Measurements from ENCODE around the gene ANKRD12. TPM values are rescaled to one million over a fixed set of nuclear protein-coding genes. Genes with fewer than 3 reads are reported as not detected.
A peak's percentile ranks its signal among the peaks of the same experiment; 100 is the strongest.

Gene ANKRD12
- total RNA-seq, 2 experiments from 2014 or later, result 57.5 to 96.0 TPM

DNA sequence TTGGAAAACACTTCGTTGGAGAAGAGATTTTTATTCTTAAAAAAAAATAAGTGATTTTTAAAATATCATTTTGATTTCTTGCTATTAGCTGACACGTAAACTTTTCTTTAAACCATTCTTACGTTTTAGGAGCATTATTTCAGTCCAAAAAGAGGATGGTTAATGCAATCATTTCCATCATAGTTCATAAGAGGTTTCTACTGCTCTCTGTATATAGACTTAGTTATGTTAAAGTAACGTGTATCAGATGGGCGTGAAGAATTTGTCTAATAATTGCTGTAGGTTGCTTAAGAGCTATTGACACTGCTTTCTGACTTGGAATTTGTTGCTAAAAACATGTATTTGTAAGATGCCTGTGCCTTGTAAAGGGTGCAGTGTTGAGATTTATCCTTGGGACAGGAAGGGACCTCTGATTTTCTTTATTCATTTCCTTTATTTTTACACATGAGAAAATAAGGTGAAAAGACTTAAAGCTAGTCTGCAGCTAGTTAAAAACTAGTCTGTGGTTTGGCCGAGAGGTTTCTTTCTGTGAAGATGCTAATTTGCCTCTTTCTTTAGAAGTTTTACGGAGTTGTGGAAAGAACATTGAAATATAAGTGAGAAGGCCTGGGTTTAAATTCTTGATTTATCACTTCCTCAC, 2.9 kb downstream of the ANKRD12 start:
- Mint-ChIP-seq H3K27ac (peak overlapping the region; percentile 92), H3K4me3 (peak overlapping the region; percentile 86), H3K27me3 (no peaks in the 10 kb centered on the region), H3K9me3 (ENCODE audit: low read depth) (no peaks in the 10 kb centered on the region), H3K36me3 (ENCODE audit: low read depth) (peaks cover 43% of the 10 kb centered on the region), H3K4me1 (peaks cover 64% of the 10 kb centered on the region)
- DNase-seq (no peak), ATAC-seq (no peak)
- intact Hi-C loops (cut with DNase I, micrococcal nuclease), result loop anchor here (5.0 to 10.0 kb wide), 6 partner anchors 198 to 532 kb away; partner anchors contain the start of genes MTCL1 (in 1 of the 2), RAB12 (in 1 of the 2) and RALBP1 (in 1 of the 2)
- CTCF ChIA-PET, result interaction anchor here (1.2 to 3.1 kb wide), 5 partner anchors 8 to 66 kb away, joined by 5 to 15 read pairs (median 10); no protein-coding TSS in a partner anchor
- POLR2A ChIA-PET, result interaction anchor here (0.6 to 5.2 kb wide), 7 partner anchors 17 to 71 kb away, joined by 3 to 30 read pairs (median 6); no protein-coding TSS in a partner anchor

GRCh38 chr18:9140381-9140780, 3.8 kb downstream of the ANKRD12 start:
- H3K4me3 Mint-ChIP-seq, result peak overlapping the region; percentile 86
- DNase-seq (no peak), ATAC-seq (no peak)
- intact Hi-C loops (cut with DNase I, micrococcal nuclease), result loop anchor here in 1 of 2 experiments (10.0 kb wide), 3 partner anchors 334 to 436 kb away; partner anchors contain the start of genes MTCL1 and RALBP1
- ChIA-PET POLR2A (interaction anchor here (0.6 to 2.2 kb wide), 3 partner anchors 16 to 62 kb away, joined by 3 to 9 read pairs (median 6); no protein-coding TSS in a partner anchor), CTCF (interaction anchor here (1.5 to 3.1 kb wide), 3 partner anchors 11 to 57 kb away, joined by 5 to 12 read pairs (median 10); no protein-coding TSS in a partner anchor)
- H3K27ac Mint-ChIP-seq, result peak overlapping the region; percentile 92
- H3K36me3 Mint-ChIP-seq (ENCODE audit: low read depth), result peaks cover 39% of the 10 kb centered on the region
- no peaks in the 10 kb centered on the region for H3K9me3 Mint-ChIP-seq (ENCODE audit: low read depth)
- H3K4me1 Mint-ChIP-seq, result peaks cover 65% of the 10 kb centered on the region
- H3K27me3 Mint-ChIP-seq, result no peaks in the 10 kb centered on the region

GRCh38 chr18:9140984-9141383, 4.4 kb downstream of the ANKRD12 start:
- ATAC-seq (no peak), DNase-seq (no peak)
- peaks cover 34% of the 10 kb centered on the region for H3K36me3 Mint-ChIP-seq (ENCODE audit: low read depth)
- H3K4me1 Mint-ChIP-seq, result peaks cover 66% of the 10 kb centered on the region
- POLR2A ChIA-PET, result interaction anchor here (0.7 to 1.2 kb wide), 3 partner anchors 15 to 67 kb away, joined by 4 to 6 read pairs (median 5); no protein-coding TSS in a partner anchor
- no peaks in the 10 kb centered on the region for H3K27me3 Mint-ChIP-seq
- H3K9me3 Mint-ChIP-seq (ENCODE audit: low read depth), result no peaks in the 10 kb centered on the region
- CTCF ChIA-PET, result interaction anchor here (1.0 to 3.1 kb wide), 6 partner anchors 10 to 67 kb away, joined by 3 to 12 read pairs (median 4); no protein-coding TSS in a partner anchor
- peak overlapping the region; percentile 92 for H3K27ac Mint-ChIP-seq
- H3K4me3 Mint-ChIP-seq, result peak overlapping the region; percentile 86
- intact Hi-C loops (cut with DNase I, micrococcal nuclease), result loop anchor here in 1 of 2 experiments (10.0 kb wide), 3 partner anchors 334 to 436 kb away; partner anchors contain the start of genes MTCL1 and RALBP1

GRCh38 chr18:9146224-9146623, 9.6 kb downstream of the ANKRD12 start:
- H3K27me3 Mint-ChIP-seq, result no peaks in the 10 kb centered on the region
- ATAC-seq (no peak), DNase-seq (no peak)
- intact Hi-C loops (cut with DNase I, micrococcal nuclease), result loop anchor here in 1 of 2 experiments (10.0 kb wide), 3 partner anchors 329 to 441 kb away; partner anchors contain the start of genes MTCL1 and RALBP1
- H3K4me1 Mint-ChIP-seq, result peaks cover 80% of the 10 kb centered on the region
- H3K36me3 Mint-ChIP-seq (ENCODE audit: low read depth), result peaks cover 13% of the 10 kb centered on the region
- H3K9me3 Mint-ChIP-seq (ENCODE audit: low read depth), result no peaks in the 10 kb centered on the region
- peak overlapping the region; percentile 80 for H3K27ac Mint-ChIP-seq
- ChIA-PET POLR2A (no interaction called here), CTCF (interaction anchor here (0.5 to 2.8 kb wide), 4 partner anchors 10 to 72 kb away, joined by 3 to 25 read pairs (median 4); no protein-coding TSS in a partner anchor)
- H3K4me3 Mint-ChIP-seq, result no peak overlapping the region

- Mint-ChIP-seq H3K27me3 (no peaks in the 10 kb centered on the region), H3K36me3 (ENCODE audit: low read depth) (peaks cover 7% of the 10 kb centered on the region), H3K27ac (peak overlapping the region; percentile 93), H3K9me3 (ENCODE audit: low read depth) (no peaks in the 10 kb centered on the region), H3K4me3 (peak overlapping the region; percentile 49), H3K4me1 (peaks cover 77% of the 10 kb centered on the region)
- peak; percentile 59 for ATAC-seq
- intact Hi-C loops (cut with DNase I, micrococcal nuclease), result loop anchor here (1.0 to 10.0 kb wide), 5 partner anchors 45 to 443 kb away; partner anchors contain the start of genes MTCL1 (in 1 of the 2), NDUFV2 (in 1 of the 2) and RALBP1 (in 1 of the 2)
- ChIA-PET POLR2A (interaction anchor here (0.5 to 1.0 kb wide), 4 partner anchors 9 to 90 kb away, joined by 3 to 13 read pairs (median 4); no protein-coding TSS in a partner anchor), CTCF (interaction anchor here (0.6 to 2.8 kb wide), 18 partner anchors 9 to 440 kb away, joined by 3 to 25 read pairs (median 3); no protein-coding TSS in a partner anchor)
- DNase-seq, result peak; percentile 33
These were observed 11.0 kb downstream of the ANKRD12 start for GRCh38 chr18:9147440-9148202.

GRCh38 chr18:9148203-9148552, 11.6 kb downstream of the ANKRD12 start:
- Mint-ChIP-seq H3K27me3 (no peaks in the 10 kb centered on the region), H3K4me3 (no peak overlapping the region), H3K4me1 (peaks cover 80% of the 10 kb centered on the region), H3K27ac (peak overlapping the region; percentile 93), H3K36me3 (ENCODE audit: low read depth) (peaks cover 6% of the 10 kb centered on the region), H3K9me3 (ENCODE audit: low read depth) (no peaks in the 10 kb centered on the region)
- ChIA-PET CTCF (interaction anchor here (0.6 to 2.8 kb wide), 14 partner anchors 8 to 440 kb away, joined by 3 to 25 read pairs (median 4); no protein-coding TSS in a partner anchor), POLR2A (interaction anchor here (0.7 to 1.0 kb wide), 3 partner anchors 10 to 90 kb away, joined by 3 to 5 read pairs (median 3); no protein-coding TSS in a partner anchor)
- intact Hi-C loops (cut with DNase I, micrococcal nuclease), result loop anchor here (1.0 to 10.0 kb wide), 5 partner anchors 45 to 443 kb away; partner anchors contain the start of genes MTCL1 (in 1 of the 2), NDUFV2 (in 1 of the 2) and RALBP1 (in 1 of the 2)
- DNase-seq (no peak), ATAC-seq (no peak)

DNA sequence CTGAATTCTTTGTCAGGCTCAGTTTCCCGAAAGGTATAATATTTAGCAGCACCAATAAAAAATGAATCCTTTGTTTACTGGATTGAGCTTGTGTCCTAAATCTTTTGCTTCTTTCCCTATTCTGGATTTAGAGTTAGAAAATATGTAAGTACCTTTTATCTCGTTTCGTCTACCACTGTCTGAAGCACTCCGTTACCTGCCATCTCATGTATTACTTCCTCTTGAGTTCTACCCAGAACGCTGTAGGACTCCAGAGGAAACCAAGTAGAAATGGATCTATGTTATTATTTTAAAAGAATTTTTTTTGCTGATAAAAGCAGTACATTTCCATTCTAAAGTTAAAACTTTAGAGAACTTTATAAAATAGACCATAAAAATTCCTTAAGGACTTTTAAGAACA, 13.5 kb downstream of the ANKRD12 start:
- no peak overlapping the region for H3K4me3 Mint-ChIP-seq
- ChIA-PET POLR2A (interaction anchor here (0.8 kb wide), 1 partner anchor 24 kb away, joined by 3 read pairs; no protein-coding TSS in a partner anchor), CTCF (interaction anchor here (1.0 to 1.6 kb wide), 5 partner anchors 39 to 76 kb away, joined by 3 to 8 read pairs (median 3); no protein-coding TSS in a partner anchor)
- H3K27me3 Mint-ChIP-seq, result no peaks in the 10 kb centered on the region
- intact Hi-C loops (cut with DNase I, micrococcal nuclease), result no loop called here
- H3K9me3 Mint-ChIP-seq (ENCODE audit: low read depth), result no peaks in the 10 kb centered on the region
- peaks cover 82% of the 10 kb centered on the region for H3K4me1 Mint-ChIP-seq
- peaks cover 7% of the 10 kb centered on the region for H3K36me3 Mint-ChIP-seq (ENCODE audit: low read depth)
- peak overlapping the region; percentile 19 for H3K27ac Mint-ChIP-seq
- DNase-seq, result no peak
- ATAC-seq, result no peak

DNA sequence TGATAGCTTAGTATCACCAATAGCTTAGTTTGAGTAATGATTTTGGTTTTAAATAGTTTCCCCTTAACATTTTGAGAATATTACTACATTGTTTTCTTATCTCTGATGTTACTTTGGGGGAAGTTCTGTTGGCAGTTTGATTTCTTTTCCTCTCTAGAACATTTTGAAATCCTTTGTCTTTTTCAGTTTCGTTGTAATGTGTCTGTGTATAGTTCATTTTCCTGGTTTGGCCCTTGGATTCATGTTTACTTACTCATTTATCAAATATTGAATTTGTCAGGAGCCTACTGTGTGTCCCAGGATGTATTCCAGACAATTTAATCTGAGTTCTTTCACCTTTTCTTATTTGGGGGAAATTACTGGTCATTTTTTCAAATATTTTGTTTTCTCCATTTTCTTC, 16.7 kb downstream of the ANKRD12 start:
- peaks cover 19% of the 10 kb centered on the region for H3K36me3 Mint-ChIP-seq (ENCODE audit: low read depth)
- intact Hi-C loops (cut with DNase I, micrococcal nuclease), result no loop called here
- H3K27me3 Mint-ChIP-seq, result no peaks in the 10 kb centered on the region
- no peak for DNase-seq
- no peak overlapping the region for H3K4me3 Mint-ChIP-seq
- ATAC-seq, result no peak
- POLR2A ChIA-PET, result interaction anchor here (0.7 kb wide), 1 partner anchor 19 kb away, joined by 6 read pairs; no protein-coding TSS in a partner anchor
- H3K27ac Mint-ChIP-seq, result no peak overlapping the region
- CTCF ChIA-PET, result interaction anchor here (1.1 to 1.4 kb wide), 3 partner anchors 11 to 35 kb away, joined by 3 to 4 read pairs (median 4); no protein-coding TSS in a partner anchor
- H3K9me3 Mint-ChIP-seq (ENCODE audit: low read depth), result peaks cover 2% of the 10 kb centered on the region
- peaks cover 83% of the 10 kb centered on the region for H3K4me1 Mint-ChIP-seq

DNA sequence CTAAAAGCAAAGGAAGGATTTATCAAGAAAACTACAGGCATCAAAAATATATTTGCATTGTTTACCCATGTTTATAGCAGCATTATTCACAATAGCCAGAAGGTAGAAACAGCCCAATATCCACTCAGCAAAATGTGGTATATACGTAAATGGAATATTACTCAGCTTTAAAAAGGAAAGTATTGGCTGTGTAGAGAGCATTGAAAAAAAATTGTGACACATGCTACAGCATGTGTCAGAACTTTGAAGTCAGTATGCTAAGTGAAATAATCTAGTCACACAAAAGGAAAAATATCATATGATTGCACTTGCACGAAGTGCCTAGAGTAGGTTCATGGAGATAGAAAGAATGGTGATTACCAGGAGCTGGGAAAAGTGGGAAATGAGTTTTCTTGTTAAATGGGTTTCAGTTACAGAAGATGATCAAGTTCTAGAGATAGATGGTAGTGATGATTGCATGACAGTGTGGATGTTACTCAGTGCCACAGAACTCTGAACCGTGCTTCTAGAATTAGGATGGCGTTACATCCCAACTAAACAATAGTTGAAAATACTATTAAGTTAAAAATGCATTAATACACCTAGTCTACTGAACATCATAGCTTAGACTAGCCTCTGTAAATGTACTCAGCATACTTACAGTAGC, 20.1 kb downstream of the ANKRD12 start:
- POLR2A ChIA-PET, result interaction anchor here (0.5 to 2.1 kb wide), 3 partner anchors 15 to 387 kb away, joined by 3 to 9 read pairs (median 4); no protein-coding TSS in a partner anchor
- peaks cover 68% of the 10 kb centered on the region for H3K4me1 Mint-ChIP-seq
- H3K4me3 Mint-ChIP-seq, result no peak overlapping the region
- intact Hi-C loops (cut with DNase I, micrococcal nuclease), result no loop called here
- CTCF ChIA-PET, result interaction anchor here (0.6 to 1.3 kb wide), 6 partner anchors 9 to 277 kb away, joined by 3 to 4 read pairs (median 3); no protein-coding TSS in a partner anchor
- H3K36me3 Mint-ChIP-seq (ENCODE audit: low read depth), result peaks cover 29% of the 10 kb centered on the region
- H3K27me3 Mint-ChIP-seq, result no peaks in the 10 kb centered on the region
- DNase-seq, result no peak
- peak overlapping the region; percentile 70 for H3K27ac Mint-ChIP-seq
- H3K9me3 Mint-ChIP-seq (ENCODE audit: low read depth), result peaks cover 2% of the 10 kb centered on the region
- peak; percentile 90 for ATAC-seq

GRCh38 chr18:9157806-9158205, 21.2 kb downstream of the ANKRD12 start:
- ChIA-PET CTCF (no interaction called here), POLR2A (interaction anchor here (2.1 kb wide), 1 partner anchor 18 kb away, joined by 9 read pairs; no protein-coding TSS in a partner anchor)

More at GRCh38 chr18:9157806-9158205, 21.2 kb downstream of the ANKRD12 start:
- H3K36me3 Mint-ChIP-seq (ENCODE audit: low read depth), result peaks cover 39% of the 10 kb centered on the region
- DNase-seq (no peak), ATAC-seq (no peak)
- peaks cover 65% of the 10 kb centered on the region for H3K4me1 Mint-ChIP-seq
- intact Hi-C loops (cut with DNase I, micrococcal nuclease), result no loop called here
- no peaks in the 10 kb centered on the region for H3K27me3 Mint-ChIP-seq
- peaks cover 11% of the 10 kb centered on the region for H3K9me3 Mint-ChIP-seq (ENCODE audit: low read depth)
- no peak overlapping the region for H3K4me3 Mint-ChIP-seq
- peak overlapping the region; percentile 45 for H3K27ac Mint-ChIP-seq
